ENCODE results near the gene PPFIA2. TPM values are rescaled to one million over a fixed set of nuclear protein-coding genes. Genes with fewer than 3 reads are reported as not detected.

PPFIA2 gene
- total and polyA plus RNA-seq, 8 donors: 0.15 to 9.9 (median 2.2) TPM

- Histone ChIP-seq H3K9me3 (no peaks in the 10 kb centered on the region), H3K4me1 (no peaks in the 10 kb centered on the region), H3K36me3 (no peaks in the 10 kb centered on the region), H3K27ac (no peak overlapping the region), H3K27me3 (no peaks in the 10 kb centered on the region), H3K4me3 (no peak overlapping the region)
- intact Hi-C loops (cut with DNase I; ENCODE audit: low total_unique reads): no loop called here
- WGBS, 5 donors: 68 to 86% (median 81%) methylated on average over 7 of the region's 7 CpGs
- DNase-seq: no peak
- no peak for TF ChIP-seq POLR2AphosphoS5 (IDR thresholded peaks at IDR 0.05)
Observed at GRCh38 chr12:81255456-81255855, 503.7 kb downstream of the PPFIA2 start.

DNA sequence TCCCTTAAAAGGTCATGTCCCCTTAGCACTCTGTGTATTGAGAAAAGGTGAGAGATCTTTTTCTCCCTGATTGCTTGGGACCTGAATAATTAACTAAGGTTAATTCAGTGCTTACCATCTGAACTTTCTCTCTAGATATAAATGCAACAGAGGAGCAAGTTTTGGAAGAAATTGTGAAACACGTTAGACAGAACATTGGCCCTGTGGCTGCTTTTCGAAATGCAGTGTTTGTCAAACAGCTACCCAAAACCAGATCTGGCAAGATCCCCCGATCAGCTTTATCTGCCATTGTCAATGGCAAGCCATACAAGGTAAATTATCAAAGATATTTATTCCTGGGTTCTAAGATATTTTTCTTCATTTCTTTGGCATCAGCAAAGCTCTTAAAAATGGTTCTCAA, 505.8 kb downstream of the PPFIA2 start:
- DNase-seq: no peak
- Histone ChIP-seq H3K27ac (no peak overlapping the region), H3K4me1 (no peaks in the 10 kb centered on the region), H3K36me3 (no peaks in the 10 kb centered on the region), H3K4me3 (no peak overlapping the region), H3K27me3 (no peaks in the 10 kb centered on the region), H3K9me3 (no peaks in the 10 kb centered on the region)
- intact Hi-C loops (cut with DNase I; ENCODE audit: low total_unique reads): no loop called here
- TF ChIP-seq EP300 (IDR thresholded peaks at IDR 0.05): no peak
- no peak for TF ChIP-seq CTCF (IDR thresholded peaks at IDR 0.05)
- no peak for TF ChIP-seq POLR2AphosphoS5 (IDR thresholded peaks at IDR 0.05)
- no peak for TF ChIP-seq POLR2A (IDR thresholded peaks at IDR 0.05)
- WGBS, 5 donors: 43 to 77% (median 55%) methylated on average over 3 of the region's 3 CpGs

GRCh38 chr12:81252228-81252627, 506.9 kb downstream of the PPFIA2 start:
- DNase-seq: no peak
- intact Hi-C loops (cut with DNase I; ENCODE audit: low total_unique reads): no loop called here
- Histone ChIP-seq H3K36me3 (no peaks in the 10 kb centered on the region), H3K27me3 (no peaks in the 10 kb centered on the region), H3K9me3 (no peaks in the 10 kb centered on the region), H3K27ac (no peak overlapping the region), H3K4me1 (no peaks in the 10 kb centered on the region), H3K4me3 (no peak overlapping the region)
- no peak for TF ChIP-seq POLR2A (IDR thresholded peaks at IDR 0.05)
- TF ChIP-seq CTCF (IDR thresholded peaks at IDR 0.05): no peak
- no peak for TF ChIP-seq EP300 (IDR thresholded peaks at IDR 0.05)
- TF ChIP-seq POLR2AphosphoS5 (IDR thresholded peaks at IDR 0.05): no peak
- WGBS, 5 donors: 88 to 93% (median 90%) methylated on average over 3 of the region's 3 CpGs

DNA sequence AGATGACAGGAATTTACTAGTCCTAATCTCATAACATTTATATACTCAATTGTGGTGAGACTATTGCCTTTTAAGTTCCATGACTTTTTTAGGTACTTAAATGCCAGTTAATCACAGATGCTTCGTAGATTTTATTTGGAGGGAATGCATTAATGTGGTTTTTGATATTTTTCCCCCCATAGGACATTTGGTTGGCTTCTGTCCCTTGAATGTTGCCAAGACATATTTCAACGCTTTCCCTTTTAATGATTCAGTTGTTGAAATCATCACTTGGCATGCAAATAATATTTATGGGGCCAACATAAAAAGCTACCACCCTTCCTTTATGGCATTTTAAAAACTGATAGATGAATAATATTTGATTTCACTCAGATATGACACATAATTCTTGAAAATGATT, 509.2 kb downstream of the PPFIA2 start:
- Histone ChIP-seq H3K4me1 (no peaks in the 10 kb centered on the region), H3K27ac (no peak overlapping the region), H3K9me3 (no peaks in the 10 kb centered on the region), H3K36me3 (no peaks in the 10 kb centered on the region), H3K4me3 (no peak overlapping the region), H3K27me3 (no peaks in the 10 kb centered on the region)
- WGBS, 5 donors: 65 to 78% (median 70%) methylated on average over 2 of the region's 2 CpGs
- TF ChIP-seq CTCF (IDR thresholded peaks at IDR 0.05): no peak
- TF ChIP-seq POLR2A (IDR thresholded peaks at IDR 0.05): no peak
- TF ChIP-seq EP300 (IDR thresholded peaks at IDR 0.05): no peak
- no peak for TF ChIP-seq POLR2AphosphoS5 (IDR thresholded peaks at IDR 0.05)
- no peak for DNase-seq
- intact Hi-C loops (cut with DNase I; ENCODE audit: low total_unique reads): no loop called here

DNA sequence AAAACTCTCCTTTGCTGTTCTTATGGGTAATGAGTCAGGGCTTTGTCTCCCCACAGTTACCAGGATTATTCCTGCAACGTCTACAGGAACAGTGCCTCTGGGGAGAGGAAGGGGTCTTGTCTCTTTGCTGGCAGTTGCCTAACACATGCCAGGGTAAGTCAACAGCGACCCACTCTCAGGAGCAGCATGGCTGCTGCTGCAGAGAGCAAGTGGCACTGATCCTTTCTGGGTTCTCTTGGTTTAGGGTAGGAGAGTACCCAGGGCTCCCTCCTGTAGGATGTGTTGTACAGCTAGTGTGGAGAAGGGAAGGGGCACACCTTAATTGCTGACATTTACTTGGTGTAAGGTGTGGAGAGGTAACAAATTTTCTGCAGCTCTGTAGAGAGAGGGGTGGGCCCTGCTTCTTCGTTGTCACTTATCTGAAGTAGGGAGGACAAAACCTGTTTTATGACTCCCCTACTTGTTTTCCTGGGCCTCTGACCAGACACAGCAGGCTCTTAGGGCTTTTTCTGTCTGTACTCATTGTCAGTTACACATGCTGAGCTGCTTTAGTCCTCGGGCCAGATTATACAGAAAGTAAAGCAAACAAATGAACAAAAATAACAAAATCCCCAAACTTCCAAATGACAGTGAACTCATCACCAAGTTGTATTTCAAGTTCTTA, 513.1 kb downstream of the PPFIA2 start:
- H3K4me1 ChIP-seq: no peaks in the 10 kb centered on the region
- H3K9me3 ChIP-seq: no peaks in the 10 kb centered on the region
- no peaks in the 10 kb centered on the region for H3K27me3 ChIP-seq
- H3K4me3 ChIP-seq: no peak overlapping the region
- H3K27ac ChIP-seq: no peak overlapping the region
- TF ChIP-seq CTCF (IDR thresholded peaks at IDR 0.05) (no peak), EP300 (IDR thresholded peaks at IDR 0.05) (no peak), POLR2AphosphoS5 (IDR thresholded peaks at IDR 0.05) (no peak), POLR2A (IDR thresholded peaks at IDR 0.05) (no peak)
- 27 to 38% (median 31%) methylated on average over 4 of the region's 4 CpGs for WGBS, 5 donors
- DNase-seq: no peak
- intact Hi-C loops (cut with DNase I; ENCODE audit: low total_unique reads): no loop called here
- H3K36me3 ChIP-seq: no peaks in the 10 kb centered on the region

Data from stomach (tissue), 9 donors.